GM23338 (cell line): ENCODE data around the gene ZBP1. TPM values are rescaled to one million over a fixed set of nuclear protein-coding genes. Genes with fewer than 3 reads are reported as not detected.

Source experiments
- ATAC-seq: fragments of 200-7000 bp; cut with Tn5 transposase; 3 replicates; pipeline ENCODE4 v1.9.1; 2020
- DNase-seq: peaks from one replicate; pipeline ENCODE4 v3.0.0-alpha.2; 2015; ENCODE audit warnings: low spot score
- H2AFZ ChIP-seq: fragments of 200-600 bp; sonication (generic); 2 replicates; pipeline ENCODE4 v1.8.0; 2016; ENCODE audit warnings: antibody characterized with exemption, mild to moderate bottlenecking, moderate library complexity
- H3F3A ChIP-seq: fragments of 200-600 bp; sonication (generic); replicated peaks from 2 replicates; pipeline ENCODE4 v1.8.0; 2017; ENCODE audit warnings: antibody characterized with exemption, mixed run types, low read depth
- H3K27ac ChIP-seq: fragments of 200-600 bp; sonication (generic); 2 replicates; pipeline ENCODE4 v1.6.1; 2016; ENCODE audit warnings: low read depth
- H3K27me3 ChIP-seq: fragments of 200-600 bp; sonication (generic); 2 replicates; pipeline ENCODE4 v1.8.0; 2016; ENCODE audit warnings: mild to moderate bottlenecking, mixed run types, moderate library complexity; ENCODE audit not compliant: insufficient read depth
- H3K36me3 ChIP-seq: fragments of 200-600 bp; sonication (generic); 2 replicates; pipeline ENCODE4 v1.8.0; 2016; ENCODE audit warnings: mild to moderate bottlenecking; ENCODE audit not compliant: insufficient read depth
- H3K4me1 ChIP-seq: fragments of 200-600 bp; sonication (generic); 2 replicates; pipeline ENCODE4 v1.8.0; 2016; ENCODE audit warnings: mild to moderate bottlenecking, moderate library complexity; ENCODE audit not compliant: insufficient read depth
- H3K4me2 ChIP-seq: fragments of 200-600 bp; sonication (generic); 2 replicates; pipeline ENCODE4 v1.7.1; 2017; ENCODE audit warnings: mixed run types
- H3K4me3 ChIP-seq: fragments of 200-600 bp; sonication (generic); 2 replicates; pipeline ENCODE4 v1.6.1; 2016; ENCODE audit warnings: mixed run types
- H3K79me2 ChIP-seq: fragments of 200-600 bp; sonication (generic); replicated peaks from 2 replicates; pipeline ENCODE4 v1.8.0; 2017; ENCODE audit warnings: mild to moderate bottlenecking; ENCODE audit not compliant: insufficient read depth
- H3K9me2 ChIP-seq: fragments of 200-600 bp; sonication (generic); 2 replicates; pipeline ENCODE4 v1.8.0; 2017; ENCODE audit not compliant: insufficient read depth
- H4K20me1 ChIP-seq: fragments of 200-600 bp; sonication (generic); replicated peaks from 2 replicates; pipeline ENCODE4 v1.8.0; 2017; ENCODE audit warnings: mild to moderate bottlenecking; ENCODE audit not compliant: insufficient read depth
- H3K27ac Mint-ChIP-seq: 2 replicates; pipeline ENCODE4 v1.8.0; 2020; ENCODE audit warnings: inconsistent platforms, mild to moderate bottlenecking, moderate library complexity, mixed read lengths
- H3K27me3 Mint-ChIP-seq: 3 replicates; pipeline ENCODE4 v1.8.0; 2022; ENCODE audit warnings: low read depth, mild to moderate bottlenecking, moderate library complexity, mixed read lengths, inconsistent platforms; ENCODE audit not compliant: insufficient read depth, poor library complexity
- H3K36me3 Mint-ChIP-seq: 3 replicates; pipeline ENCODE4 v1.8.0; 2021; ENCODE audit warnings: low read depth, mild to moderate bottlenecking, inconsistent platforms, moderate library complexity, mixed read lengths
- H3K4me1 Mint-ChIP-seq: 3 replicates; pipeline ENCODE4 v1.8.0; 2020; ENCODE audit warnings: mild to moderate bottlenecking, inconsistent platforms, mixed read lengths
- H3K4me3 Mint-ChIP-seq: 3 replicates; pipeline ENCODE4 v1.8.0; 2021; ENCODE audit warnings: moderate library complexity, mild to moderate bottlenecking, inconsistent platforms, mixed read lengths
- H3K9me3 Mint-ChIP-seq: 3 replicates; pipeline ENCODE4 v1.8.0; 2020; ENCODE audit warnings: moderate library complexity, mild to moderate bottlenecking, inconsistent platforms, mixed read lengths
- CREB1 ChIP-seq: fragments of 250-450 bp; sonication (Bioruptor Pico); IDR thresholded peaks from 2 replicates; pipeline ENCODE4 v1.5.0; 2020; ENCODE audit warnings: low read depth, mild to moderate bottlenecking, moderate library complexity
- ETS1 ChIP-seq: IDR thresholded peaks from 2 replicates; pipeline ENCODE4 v1.6.1; 2016; ENCODE audit warnings: antibody characterized with exemption
- EZH2 ChIP-seq: fragments of 200-600 bp; sonication (generic); IDR thresholded peaks from one replicate; pipeline ENCODE4 v1.8.0; 2017; ENCODE audit warnings: antibody characterized with exemption, mild to moderate bottlenecking, low read depth; ENCODE audit not compliant: unreplicated experiment
- EZH2phosphoT487 ChIP-seq: fragments of 200-600 bp; sonication (generic); IDR thresholded peaks from one replicate; pipeline ENCODE4 v1.8.1; 2018; ENCODE audit warnings: antibody characterized with exemption; ENCODE audit not compliant: unreplicated experiment
- JUNB ChIP-seq: IDR thresholded peaks from one replicate; pipeline ENCODE4 v1.6.1; 2016; ENCODE audit warnings: antibody characterized with exemption; ENCODE audit not compliant: unreplicated experiment
- NANOG ChIP-seq: IDR thresholded peaks from 2 replicates; pipeline ENCODE4 v1.6.1; 2016; ENCODE audit warnings: antibody characterized with exemption, borderline replicate concordance
- POLR2AphosphoS5 ChIP-seq: IDR thresholded peaks from 2 replicates; pipeline ENCODE4 v1.6.1; 2016; ENCODE audit warnings: antibody characterized with exemption, low read depth
- STAT1 ChIP-seq: IDR thresholded peaks from one replicate; pipeline ENCODE4 v1.6.1; 2016; ENCODE audit warnings: antibody characterized with exemption; ENCODE audit not compliant: unreplicated experiment
- ZNF114 ChIP-seq: fragments of 250-450 bp; sonication (Bioruptor Pico); IDR thresholded peaks from 2 replicates; pipeline ENCODE4 v1.5.0; 2020; ENCODE audit warnings: mild to moderate bottlenecking, moderate library complexity
- ZNF331 ChIP-seq: fragments of 250-450 bp; sonication (Bioruptor Pico); IDR thresholded peaks from 2 replicates; pipeline ENCODE4 v1.5.0; 2020; ENCODE audit warnings: low read depth, mild to moderate bottlenecking, moderate library complexity
- polyA plus RNA-seq: library from polyadenylated mRNA; unstranded; fragments of >200 nt; fragmentation: Nextera tagmentation; extraction: Ambion mirVana; gene quantifications from 2 replicates; pipeline ENCODE4 v1.2.1, GENCODE V29; 2016
- total RNA-seq: library from RNA; depleted of rRNA; stranded (reverse); fragments of >200 nt; shearing (Covaris generic); gene quantifications from 2 replicates; pipeline ENCODE4 v1.2.3, GENCODE V29; 2014
- TF ChIP-seq, protein P1 (sequence below): fragments of 250-450 bp; sonication (Bioruptor Pico); IDR thresholded peaks from 2 replicates; pipeline ENCODE4 v1.5.0; 2020; ENCODE audit warnings: mild to moderate bottlenecking, moderate library complexity
- TF ChIP-seq, protein P2 (sequence below), 2 experiments: fragments of 200-600 bp in 1 of 2; sonication (generic) in 1 of 2; conservative IDR thresholded peaks; 2 replicates each; pipeline versions ENCODE4 v1.5.1 to v1.6.1; 2016 to 2017; ENCODE audit warnings: antibody characterized with exemption in 2 of 2, low read depth in 2 of 2, mild to moderate bottlenecking in 2 of 2, moderate library complexity in 1 of 2

ZBP1 gene
- total and polyA plus RNA-seq, 2 experiments from 2014 or later = not detected

DNA sequence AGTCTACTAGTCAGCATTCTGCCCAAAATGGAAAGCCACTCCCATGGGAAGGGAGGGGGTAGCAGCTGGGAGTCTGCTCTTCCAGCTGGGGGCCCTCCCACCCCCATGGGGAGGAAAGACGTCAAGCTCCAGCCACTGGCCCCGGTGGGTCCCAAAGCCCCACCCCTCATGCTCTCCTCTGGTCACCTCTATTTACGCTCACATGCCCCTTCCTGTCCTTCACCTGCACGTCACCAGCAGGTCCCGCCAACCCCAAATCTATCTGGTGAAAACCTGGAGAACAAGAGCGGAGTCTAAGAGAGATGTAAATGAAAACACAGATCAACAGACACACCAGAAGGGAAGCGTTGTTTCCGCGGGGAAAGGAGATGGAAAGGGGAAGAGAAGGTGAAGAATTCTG lies 30.0 kb upstream of the ZBP1 start (continued):
- TF ChIP-seq, protein P1, sequence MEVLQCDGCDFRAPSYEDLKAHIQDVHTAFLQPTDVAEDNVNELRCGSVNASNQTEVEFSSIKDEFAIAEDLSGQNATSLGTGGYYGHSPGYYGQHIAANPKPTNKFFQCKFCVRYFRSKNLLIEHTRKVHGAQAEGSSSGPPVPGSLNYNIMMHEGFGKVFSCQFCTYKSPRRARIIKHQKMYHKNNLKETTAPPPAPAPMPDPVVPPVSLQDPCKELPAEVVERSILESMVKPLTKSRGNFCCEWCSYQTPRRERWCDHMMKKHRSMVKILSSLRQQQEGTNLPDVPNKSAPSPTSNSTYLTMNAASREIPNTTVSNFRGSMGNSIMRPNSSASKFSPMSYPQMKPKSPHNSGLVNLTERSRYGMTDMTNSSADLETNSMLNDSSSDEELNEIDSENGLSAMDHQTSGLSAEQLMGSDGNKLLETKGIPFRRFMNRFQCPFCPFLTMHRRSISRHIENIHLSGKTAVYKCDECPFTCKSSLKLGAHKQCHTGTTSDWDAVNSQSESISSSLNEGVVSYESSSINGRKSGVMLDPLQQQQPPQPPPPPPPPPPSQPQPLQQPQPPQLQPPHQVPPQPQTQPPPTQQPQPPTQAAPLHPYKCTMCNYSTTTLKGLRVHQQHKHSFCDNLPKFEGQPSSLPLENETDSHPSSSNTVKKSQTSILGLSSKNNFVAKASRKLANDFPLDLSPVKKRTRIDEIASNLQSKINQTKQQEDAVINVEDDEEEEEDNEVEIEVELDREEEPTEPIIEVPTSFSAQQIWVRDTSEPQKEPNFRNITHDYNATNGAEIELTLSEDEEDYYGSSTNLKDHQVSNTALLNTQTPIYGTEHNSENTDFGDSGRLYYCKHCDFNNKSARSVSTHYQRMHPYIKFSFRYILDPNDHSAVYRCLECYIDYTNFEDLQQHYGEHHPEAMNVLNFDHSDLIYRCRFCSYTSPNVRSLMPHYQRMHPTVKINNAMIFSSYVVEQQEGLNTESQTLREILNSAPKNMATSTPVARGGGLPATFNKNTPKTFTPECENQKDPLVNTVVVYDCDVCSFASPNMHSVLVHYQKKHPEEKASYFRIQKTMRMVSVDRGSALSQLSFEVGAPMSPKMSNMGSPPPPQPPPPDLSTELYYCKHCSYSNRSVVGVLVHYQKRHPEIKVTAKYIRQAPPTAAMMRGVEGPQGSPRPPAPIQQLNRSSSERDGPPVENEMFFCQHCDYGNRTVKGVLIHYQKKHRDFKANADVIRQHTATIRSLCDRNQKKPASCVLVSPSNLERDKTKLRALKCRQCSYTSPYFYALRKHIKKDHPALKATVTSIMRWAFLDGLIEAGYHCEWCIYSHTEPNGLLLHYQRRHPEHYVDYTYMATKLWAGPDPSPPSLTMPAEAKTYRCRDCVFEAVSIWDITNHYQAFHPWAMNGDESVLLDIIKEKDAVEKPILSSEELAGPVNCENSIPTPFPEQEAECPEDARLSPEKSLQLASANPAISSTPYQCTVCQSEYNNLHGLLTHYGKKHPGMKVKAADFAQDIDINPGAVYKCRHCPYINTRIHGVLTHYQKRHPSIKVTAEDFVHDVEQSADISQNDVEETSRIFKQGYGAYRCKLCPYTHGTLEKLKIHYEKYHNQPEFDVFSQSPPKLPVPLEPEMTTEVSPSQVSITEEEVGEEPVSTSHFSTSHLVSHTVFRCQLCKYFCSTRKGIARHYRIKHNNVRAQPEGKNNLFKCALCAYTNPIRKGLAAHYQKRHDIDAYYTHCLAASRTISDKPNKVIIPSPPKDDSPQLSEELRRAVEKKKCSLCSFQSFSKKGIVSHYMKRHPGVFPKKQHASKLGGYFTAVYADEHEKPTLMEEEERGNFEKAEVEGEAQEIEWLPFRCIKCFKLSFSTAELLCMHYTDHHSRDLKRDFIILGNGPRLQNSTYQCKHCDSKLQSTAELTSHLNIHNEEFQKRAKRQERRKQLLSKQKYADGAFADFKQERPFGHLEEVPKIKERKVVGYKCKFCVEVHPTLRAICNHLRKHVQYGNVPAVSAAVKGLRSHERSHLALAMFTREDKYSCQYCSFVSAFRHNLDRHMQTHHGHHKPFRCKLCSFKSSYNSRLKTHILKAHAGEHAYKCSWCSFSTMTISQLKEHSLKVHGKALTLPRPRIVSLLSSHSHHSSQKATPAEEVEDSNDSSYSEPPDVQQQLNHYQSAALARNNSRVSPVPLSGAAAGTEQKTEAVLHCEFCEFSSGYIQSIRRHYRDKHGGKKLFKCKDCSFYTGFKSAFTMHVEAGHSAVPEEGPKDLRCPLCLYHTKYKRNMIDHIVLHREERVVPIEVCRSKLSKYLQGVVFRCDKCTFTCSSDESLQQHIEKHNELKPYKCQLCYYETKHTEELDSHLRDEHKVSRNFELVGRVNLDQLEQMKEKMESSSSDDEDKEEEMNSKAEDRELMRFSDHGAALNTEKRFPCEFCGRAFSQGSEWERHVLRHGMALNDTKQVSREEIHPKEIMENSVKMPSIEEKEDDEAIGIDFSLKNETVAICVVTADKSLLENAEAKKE (CRISPR knock-in tag) = no peak
- TF ChIP-seq STAT1 = no peak
- TF ChIP-seq NANOG = no peak

DNA sequence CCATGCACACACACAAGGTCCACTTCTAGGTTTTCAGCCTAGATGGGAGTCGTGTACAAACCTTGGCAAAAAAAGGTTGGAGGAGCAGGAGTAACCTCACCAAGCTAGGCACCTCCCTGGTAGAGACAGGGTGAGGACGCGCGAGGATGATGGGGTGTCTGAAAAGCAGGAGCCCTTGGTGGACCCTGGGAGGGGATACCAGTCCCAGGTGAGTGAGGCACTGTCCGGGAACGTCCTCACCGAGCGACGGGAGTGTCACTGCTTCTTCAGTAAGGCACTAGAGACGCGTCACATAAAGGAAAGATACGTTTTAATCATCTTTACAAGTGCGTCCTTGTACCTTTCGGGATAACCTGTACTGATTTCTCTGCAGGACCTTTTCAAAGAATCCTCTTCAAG lies 29.4 kb upstream of the ZBP1 start:
- Histone ChIP-seq H3K27ac (no peak overlapping the region), H3K79me2 (0 out of 2 replicates have a peak, but pooled peaks cover 5% of the 10 kb centered on the region), H3K9me2 (no peaks in the 10 kb centered on the region), H2AFZ (no peak overlapping the region), H3K4me1 (no peaks in the 10 kb centered on the region; the same call in 1 of the 2 replicates), H3F3A (peaks cover 3% of the 10 kb centered on the region; the same call in 1 of the 2 replicates), H3K27me3 (no peaks in the 10 kb centered on the region), H3K4me3 (no peak overlapping the region), H3K36me3 (no peaks in the 10 kb centered on the region; the same call in 1 of the 2 replicates), H3K4me2 (no peak overlapping the region), H4K20me1 (no peaks in the 10 kb centered on the region; the same call in 1 of the 2 replicates)
- Mint-ChIP-seq H3K27ac (no peak overlapping the region), H3K27me3 (peaks cover under 1% of the 10 kb centered on the region), H3K9me3 (peaks cover 20% of the 10 kb centered on the region), H3K4me1 (peaks cover 8% of the 10 kb centered on the region), H3K36me3 (peaks cover 30% of the 10 kb centered on the region), H3K4me3 (no peak overlapping the region)
- DNase-seq (no peak), ATAC-seq (no peak)
- no peak for TF ChIP-seq EZH2phosphoT487
- no peak for TF ChIP-seq ZNF331 (CRISPR knock-in tag)
- TF ChIP-seq ETS1 = no peak
- TF ChIP-seq NANOG = no peak
- no peak for TF ChIP-seq ZNF114 (CRISPR knock-in tag)
- TF ChIP-seq POLR2AphosphoS5 = no peak
- no peak for TF ChIP-seq EZH2
- no peak for TF ChIP-seq CREB1 (CRISPR knock-in tag)
- TF ChIP-seq JUNB = no peak
- TF ChIP-seq STAT1 = no peak
- TF ChIP-seq, protein P2, sequence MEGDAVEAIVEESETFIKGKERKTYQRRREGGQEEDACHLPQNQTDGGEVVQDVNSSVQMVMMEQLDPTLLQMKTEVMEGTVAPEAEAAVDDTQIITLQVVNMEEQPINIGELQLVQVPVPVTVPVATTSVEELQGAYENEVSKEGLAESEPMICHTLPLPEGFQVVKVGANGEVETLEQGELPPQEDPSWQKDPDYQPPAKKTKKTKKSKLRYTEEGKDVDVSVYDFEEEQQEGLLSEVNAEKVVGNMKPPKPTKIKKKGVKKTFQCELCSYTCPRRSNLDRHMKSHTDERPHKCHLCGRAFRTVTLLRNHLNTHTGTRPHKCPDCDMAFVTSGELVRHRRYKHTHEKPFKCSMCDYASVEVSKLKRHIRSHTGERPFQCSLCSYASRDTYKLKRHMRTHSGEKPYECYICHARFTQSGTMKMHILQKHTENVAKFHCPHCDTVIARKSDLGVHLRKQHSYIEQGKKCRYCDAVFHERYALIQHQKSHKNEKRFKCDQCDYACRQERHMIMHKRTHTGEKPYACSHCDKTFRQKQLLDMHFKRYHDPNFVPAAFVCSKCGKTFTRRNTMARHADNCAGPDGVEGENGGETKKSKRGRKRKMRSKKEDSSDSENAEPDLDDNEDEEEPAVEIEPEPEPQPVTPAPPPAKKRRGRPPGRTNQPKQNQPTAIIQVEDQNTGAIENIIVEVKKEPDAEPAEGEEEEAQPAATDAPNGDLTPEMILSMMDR (conservative IDR thresholded peaks at IDR 0.05; ENCODE audit: low read depth in 2 of 2) = no peak
